Hepatocyte (in vitro differentiated cells): ENCODE measurements around the gene MBNL1. TPM values are rescaled to one million over a fixed set of nuclear protein-coding genes. Genes with fewer than 3 reads are reported as not detected.
A peak's percentile ranks its signal among the peaks of the same experiment; 100 is the strongest.

Experiments used
- DNase-seq: peaks from one replicate; pipeline ENCODE4 v3.0.0-alpha.2; 2016; ENCODE audit warnings: low spot score
- H2AFZ ChIP-seq: fragments of 200-600 bp; sonication (generic); 2 replicates; pipeline ENCODE4 v1.6.0; 2016; ENCODE audit warnings: antibody characterized with exemption, mild to moderate bottlenecking
- H3K27ac ChIP-seq: fragments of 200-600 bp; sonication (generic); 2 replicates; pipeline ENCODE4 v1.5.1; 2016; ENCODE audit warnings: mild to moderate bottlenecking
- H3K27me3 ChIP-seq: fragments of 200-600 bp; sonication (generic); 2 replicates; pipeline ENCODE4 v1.6.1; 2016
- H3K36me3 ChIP-seq: fragments of 200-600 bp; sonication (generic); replicated peaks from 2 replicates; pipeline ENCODE4 v1.5.1; 2016; ENCODE audit warnings: low read depth; ENCODE audit not compliant: insufficient read depth
- H3K4me1 ChIP-seq: fragments of 200-600 bp; sonication (generic); 2 replicates; pipeline ENCODE4 v1.5.1; 2016; ENCODE audit warnings: mild to moderate bottlenecking, moderate library complexity; ENCODE audit not compliant: insufficient read depth
- H3K4me2 ChIP-seq: fragments of 200-600 bp; sonication (generic); 2 replicates; pipeline ENCODE4 v1.6.0; 2016
- H3K4me3 ChIP-seq: fragments of 200-600 bp; sonication (generic); 2 replicates; pipeline ENCODE4 v1.5.1; 2016; ENCODE audit warnings: mild to moderate bottlenecking
- H3K79me2 ChIP-seq: fragments of 200-600 bp; sonication (generic); 2 replicates; pipeline ENCODE4 v1.6.0; 2017; ENCODE audit warnings: mild to moderate bottlenecking
- H3K9me2 ChIP-seq: fragments of 200-600 bp; sonication (generic); replicated peaks from 2 replicates; pipeline ENCODE4 v1.6.0; 2017; ENCODE audit warnings: mild to moderate bottlenecking; ENCODE audit not compliant: insufficient read depth
- H3K9me3 ChIP-seq: fragments of 200-600 bp; sonication (generic); 2 replicates; pipeline ENCODE4 v1.5.1; 2016; ENCODE audit warnings: low read depth, mild to moderate bottlenecking
- H4K20me1 ChIP-seq: fragments of 200-600 bp; sonication (generic); 2 replicates; pipeline ENCODE4 v1.6.0; 2016; ENCODE audit warnings: mild to moderate bottlenecking; ENCODE audit not compliant: insufficient read depth, poor library complexity, severe bottlenecking
- CTCF ChIP-seq: fragments of 200-600 bp; sonication (generic); IDR thresholded peaks from 2 replicates; pipeline ENCODE4 v1.5.1; 2016; ENCODE audit warnings: antibody characterized with exemption, mild to moderate bottlenecking; ENCODE audit not compliant: poor library complexity
- EZH2 ChIP-seq: fragments of 200-600 bp; sonication (generic); IDR thresholded peaks from 2 replicates; pipeline ENCODE4 v1.6.1; 2016; ENCODE audit warnings: antibody characterized with exemption, mild to moderate bottlenecking, borderline replicate concordance
- EZH2phosphoT487 ChIP-seq: fragments of 200-600 bp; sonication (generic); IDR thresholded peaks from one replicate; pipeline ENCODE4 v1.6.1; 2018; ENCODE audit warnings: antibody characterized with exemption, mild to moderate bottlenecking, low read depth, moderate library complexity; ENCODE audit not compliant: unreplicated experiment, severe bottlenecking
- WGBS: methylation state at CpG from one replicate; pipeline ENCODE4 v1.1.6; 2016; ENCODE audit warnings: low lambda C conversion rate; ENCODE audit errors: missing lambda C conversion rate; 5-methylcytosine and 5-hydroxymethylcytosine counted together
- polyA plus RNA-seq: library from polyadenylated mRNA; unstranded; fragments of >200 nt; fragmentation: Nextera tagmentation; extraction: Ambion mirVana; gene quantifications from 2 replicates; pipeline ENCODE4 v1.2.1, GENCODE V29; 2016
- total RNA-seq: library from RNA; depleted of rRNA; stranded (reverse); fragments of >200 nt; gene quantifications from 2 replicates; pipeline ENCODE4 v1.2.3, GENCODE V29; 2014

Gene MBNL1
- total and polyA plus RNA-seq, 2 experiments from 2014 or later = 20.5 to 104 TPM

DNA sequence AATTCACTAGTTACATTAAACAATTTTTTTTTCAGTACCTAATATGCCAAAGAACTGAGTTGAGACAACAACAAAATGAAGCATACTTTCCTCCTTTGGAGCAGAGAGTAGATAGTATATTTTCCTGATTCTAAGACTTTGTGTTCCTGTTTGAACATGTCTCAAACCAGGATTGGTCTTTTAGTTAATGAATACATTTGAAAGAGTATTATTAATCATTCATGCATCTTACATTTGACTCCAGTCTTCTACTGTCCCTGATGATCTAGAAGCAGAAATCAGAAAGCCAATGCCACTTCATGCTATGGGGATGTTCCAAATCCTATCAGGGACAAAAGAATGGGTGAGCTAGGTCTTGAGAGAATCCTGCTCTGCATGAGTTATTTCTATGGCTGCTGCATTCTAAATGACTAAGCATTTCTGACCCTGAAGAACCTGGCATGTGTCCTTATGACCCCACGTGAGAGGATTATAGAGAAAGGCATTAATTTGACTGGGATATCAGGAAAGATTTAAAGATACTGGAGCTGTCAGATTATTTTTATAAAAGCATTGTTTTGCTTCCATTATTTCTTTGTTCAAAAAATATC, 32.9 kb upstream of the MBNL1 start:
- Histone ChIP-seq H2AFZ (no peak overlapping the region), H3K79me2 (no peaks in the 10 kb centered on the region), H4K20me1 (no peaks in the 10 kb centered on the region), H3K4me2 (no peak overlapping the region), H3K27ac (no peak overlapping the region), H3K9me3 (no peaks in the 10 kb centered on the region), H3K4me1 (no peaks in the 10 kb centered on the region), H3K27me3 (no peaks in the 10 kb centered on the region), H3K36me3 (no peaks in the 10 kb centered on the region), H3K4me3 (no peak overlapping the region), H3K9me2 (no peaks in the 10 kb centered on the region)
- 43% methylated on average over 1 of the region's 1 CpG for WGBS
- no peak for DNase-seq
- TF ChIP-seq EZH2 (no peak), EZH2phosphoT487 (no peak), CTCF (no peak)

DNA sequence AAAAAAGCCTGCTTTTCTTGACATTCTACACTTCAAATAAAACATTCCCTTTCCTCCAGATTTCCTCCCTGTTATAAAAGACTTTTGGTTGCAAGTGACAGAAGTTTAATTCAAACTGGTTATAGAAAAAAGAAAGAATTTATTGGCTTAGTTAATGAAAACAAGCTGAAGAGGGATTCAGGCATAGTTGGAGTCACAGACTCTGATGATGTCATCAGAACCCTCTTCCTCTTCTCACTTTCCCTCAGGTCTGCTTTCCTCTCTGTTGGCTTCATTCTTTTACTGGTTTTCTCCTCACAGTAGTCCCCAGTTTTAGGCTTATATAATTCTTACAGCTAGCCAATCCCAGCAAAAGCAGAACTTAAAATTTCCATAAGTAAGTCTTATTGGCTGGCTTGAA, 32.0 kb upstream of the MBNL1 start:
- DNase-seq = no peak
- peak overlapping the region; percentile 22 for H3K27ac ChIP-seq
- no peaks in the 10 kb centered on the region for H3K9me3 ChIP-seq
- H3K4me3 ChIP-seq = no peak overlapping the region
- H3K36me3 ChIP-seq = no peaks in the 10 kb centered on the region
- H3K79me2 ChIP-seq = no peaks in the 10 kb centered on the region
- no peak overlapping the region for H2AFZ ChIP-seq
- no peaks in the 10 kb centered on the region for H4K20me1 ChIP-seq
- H3K4me2 ChIP-seq = no peak overlapping the region
- no peak for TF ChIP-seq EZH2
- no peak for TF ChIP-seq EZH2phosphoT487
- no peak for TF ChIP-seq CTCF
- no peaks in the 10 kb centered on the region for H3K4me1 ChIP-seq
- no peaks in the 10 kb centered on the region for H3K27me3 ChIP-seq
- H3K9me2 ChIP-seq = no peaks in the 10 kb centered on the region

DNA sequence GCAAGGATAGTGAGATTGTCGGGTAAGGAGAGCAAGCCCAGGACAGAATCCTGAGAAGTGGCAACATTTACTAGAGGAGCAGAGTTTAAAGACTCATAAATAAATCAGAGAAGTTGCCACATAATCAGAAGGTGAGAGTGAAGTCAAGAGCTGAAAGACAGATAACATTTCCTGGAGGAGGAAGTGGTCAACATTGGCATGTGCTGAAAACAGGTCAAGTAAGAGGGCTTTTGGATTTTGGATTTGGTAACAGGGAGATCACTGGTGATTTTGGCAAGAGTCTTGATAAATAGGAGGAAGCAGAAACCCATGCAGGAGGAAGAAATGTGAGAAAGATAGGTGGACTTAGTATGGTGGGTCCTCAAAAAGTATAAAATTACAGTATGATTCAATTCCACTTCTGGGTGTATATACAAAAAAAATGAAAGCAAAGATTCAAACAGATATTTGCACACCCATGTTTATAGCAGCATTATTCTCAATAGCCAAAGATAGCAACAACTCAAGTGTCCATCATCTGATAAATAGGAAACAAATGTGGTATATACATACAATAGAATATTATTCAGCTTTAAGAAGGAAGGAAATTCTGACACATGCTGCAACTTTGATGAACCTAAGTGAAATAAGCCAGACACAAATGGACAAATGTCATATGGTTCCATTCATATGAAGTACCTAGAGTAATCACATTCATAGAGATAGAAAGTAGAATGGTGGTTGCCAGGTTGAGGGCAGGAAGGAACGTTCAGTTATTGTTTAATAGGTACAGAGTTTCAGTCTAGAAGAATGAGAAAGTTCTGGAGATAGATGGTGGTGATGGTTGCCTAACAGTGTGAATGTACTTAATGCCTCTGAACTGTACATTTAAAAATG, 27.3 kb upstream of the MBNL1 start:
- no peaks in the 10 kb centered on the region for H3K4me1 ChIP-seq
- H3K9me3 ChIP-seq = no peaks in the 10 kb centered on the region
- WGBS = 73% methylated on average over 2 of the region's 2 CpGs
- TF ChIP-seq EZH2phosphoT487 = no peak
- no peak for TF ChIP-seq EZH2
- TF ChIP-seq CTCF = no peak
- H3K9me2 ChIP-seq = no peaks in the 10 kb centered on the region
- no peak overlapping the region for H3K4me2 ChIP-seq
- H3K36me3 ChIP-seq = no peaks in the 10 kb centered on the region
- DNase-seq = no peak
- no peak overlapping the region for H3K27ac ChIP-seq
- H3K4me3 ChIP-seq = no peak overlapping the region
- no peaks in the 10 kb centered on the region for H4K20me1 ChIP-seq
- H3K27me3 ChIP-seq = no peaks in the 10 kb centered on the region
- H3K79me2 ChIP-seq = no peaks in the 10 kb centered on the region
- no peak overlapping the region for H2AFZ ChIP-seq
